GM12878 (cell line): ENCODE measurements around the gene RARS2. TPM values are rescaled to one million over a fixed set of nuclear protein-coding genes. Genes with fewer than 3 reads are reported as not detected.

Experiments used
- ATAC-seq: fragments of 200-7000 bp; cut with Tn5 transposase; 3 replicates; pipeline ENCODE4 v1.9.1; 2020; ENCODE audit warnings: mild to moderate bottlenecking, moderate library complexity
- BruUV-seq: library from RNA; stranded (reverse); fragments of 400-500 nt; replicated peaks from 2 replicates; lab custom pipeline; 2021; lab: Mats Ljungman, UMichigan
- CTCF ChIA-PET: fragments of 300-600 bp; sonication (Branson Sonifier 250); formaldehyde crosslinking; extraction: SDS; loops from one replicate; lab custom pipeline; 2021; ENCODE audit warnings: inconsistent platforms; lab: Yijun Ruan, JAX
- POLR2A ChIA-PET: fragments of 350-600 bp; formaldehyde crosslinking; extraction: SDS; loops from one replicate; lab custom pipeline; 2021; ENCODE audit warnings: inconsistent platforms; lab: Charles Lee
- RAD21 ChIA-PET: fragments of 300-600 bp; sonication (Branson Sonifier 250); formaldehyde crosslinking; loops from one replicate; lab custom pipeline; 2023; ENCODE audit warnings: antibody characterized with exemption; ENCODE audit not compliant: unreplicated experiment; lab: Charles Lee
- SMC1A ChIA-PET: fragments of 300-600 bp; sonication (Branson Sonifier 250); formaldehyde crosslinking; loops from one replicate; lab custom pipeline; 2023; ENCODE audit not compliant: unreplicated experiment, uncharacterized antibody; lab: Charles Lee
- DNase-seq: peaks from one replicate; pipeline ENCODE4 v3.0.0-alpha.2; 2011; ENCODE audit warnings: low read depth, low spot score
- FAIRE-seq: peaks from 3 replicates; lab custom pipeline; 2011; peaks lifted over from hg19 to GRCh38; lab: Jason Lieb, UNC
- H2AFZ ChIP-seq: 2 replicates; pipeline ENCODE4 v1.6.0; 2011; ENCODE audit warnings: low read depth, low read length, control low read depth; ENCODE audit not compliant: control insufficient read depth
- H3K27ac ChIP-seq: 2 replicates; pipeline ENCODE4 v1.5.1; 2011; ENCODE audit warnings: control low read depth; ENCODE audit not compliant: control insufficient read depth, insufficient read depth
- H3K27me3 ChIP-seq, 2 experiments: replicated peaks in 1 of 2; 2 replicates each; pipeline versions ENCODE4 v1.6.0 to v1.6.1; 2011; ENCODE audit warnings: low read length in 1 of 2; ENCODE audit not compliant: control insufficient read depth in 2 of 2, insufficient read depth in 2 of 2
- H3K36me3 ChIP-seq, 2 experiments: 2 replicates each; pipeline ENCODE4 v1.5.1; 2011; ENCODE audit warnings: low read length in 1 of 2; ENCODE audit not compliant: control insufficient read depth in 2 of 2, insufficient read depth in 2 of 2
- H3K4me1 ChIP-seq: 2 replicates; pipeline ENCODE4 v1.6.1; 2011; ENCODE audit warnings: mild to moderate bottlenecking, low read length, moderate library complexity, mixed read lengths; ENCODE audit not compliant: control insufficient read depth, insufficient read depth
- H3K4me2 ChIP-seq: 2 replicates; pipeline ENCODE4 v1.6.0; 2011; ENCODE audit warnings: control low read depth; ENCODE audit not compliant: control insufficient read depth, insufficient read depth
- H3K4me3 ChIP-seq: fragments of 200-600 bp; sonication (generic); 2 replicates; pipeline ENCODE4 v1.5.1; 2016
- H3K79me2 ChIP-seq: 2 replicates; pipeline ENCODE4 v1.6.0; 2011; ENCODE audit warnings: low read length; ENCODE audit not compliant: control insufficient read depth, insufficient read depth
- H3K9ac ChIP-seq: 2 replicates; pipeline ENCODE4 v1.8.0; 2011; ENCODE audit warnings: low read length, control low read depth, mixed read lengths; ENCODE audit not compliant: control insufficient read depth, insufficient read depth
- H3K9me3 ChIP-seq: replicated peaks from 3 replicates; pipeline ENCODE4 v1.5.1; 2011; ENCODE audit warnings: mild to moderate bottlenecking, low read length; ENCODE audit not compliant: control insufficient read depth, insufficient read depth
- H4K20me1 ChIP-seq: 2 replicates; pipeline ENCODE4 v1.6.0; 2011; ENCODE audit not compliant: control insufficient read depth, insufficient read depth
- BMI1 ChIP-seq: fragments of 450-650 bp; IDR thresholded peaks from 2 replicates; pipeline ENCODE4 v1.6.1; 2016; ENCODE audit warnings: mild to moderate bottlenecking, moderate library complexity, borderline replicate concordance
- CREB1 ChIP-seq: IDR thresholded peaks from 2 replicates; pipeline ENCODE4 v1.6.1; 2012; ENCODE audit warnings: low read depth, mild to moderate bottlenecking, inconsistent platforms
- E2F8 ChIP-seq: fragments of 450-650 bp; IDR thresholded peaks from 2 replicates; pipeline ENCODE4 v1.6.1; 2018; ENCODE audit warnings: mild to moderate bottlenecking, low read depth, moderate library complexity; ENCODE audit not compliant: partially characterized antibody
- POLR2AphosphoS5 ChIP-seq: IDR thresholded peaks from 2 replicates; pipeline ENCODE4 v1.6.1; 2011; ENCODE audit warnings: mild to moderate bottlenecking, low read length, inconsistent platforms
- SMAD1 ChIP-seq: fragments of 450-650 bp; IDR thresholded peaks from 2 replicates; pipeline ENCODE4 v1.6.1; 2018; ENCODE audit warnings: mild to moderate bottlenecking, low read depth; ENCODE audit not compliant: partially characterized antibody
- SMC3 ChIP-seq: IDR thresholded peaks from 2 replicates; pipeline ENCODE4 v1.6.1; 2011; ENCODE audit warnings: low read length, improper control_type of control experiment, borderline replicate concordance
- SP1 ChIP-seq: IDR thresholded peaks from one replicate; pipeline ENCODE4 v1.6.1; 2011; ENCODE audit warnings: low read depth, low read length
- SREBF1 ChIP-seq: IDR thresholded peaks from 2 replicates; pipeline ENCODE4 v1.6.1; 2012; ENCODE audit warnings: mild to moderate bottlenecking, low read length
- STAT1 ChIP-seq: fragments of 450-650 bp; conservative IDR thresholded peaks from 2 replicates; pipeline ENCODE4 v1.6.1; 2014; ENCODE audit warnings: antibody characterized with exemption, mild to moderate bottlenecking
- TCF12 ChIP-seq: IDR thresholded peaks from 2 replicates; pipeline ENCODE4 v1.6.1; 2011; ENCODE audit warnings: low read depth, mild to moderate bottlenecking, low read length
- ZNF207 ChIP-seq: fragments of 450-650 bp; IDR thresholded peaks from 2 replicates; pipeline ENCODE4 v1.6.1; 2014; ENCODE audit warnings: antibody characterized with exemption, mild to moderate bottlenecking, borderline replicate concordance
- WGBS: methylation state at CpG from one replicate; pipeline ENCODE4 v1.1.6; 2016; ENCODE audit warnings: low lambda C conversion rate; ENCODE audit not compliant: insufficient replicate concordance, insufficient coverage; ENCODE audit errors: missing lambda C conversion rate; 5-methylcytosine and 5-hydroxymethylcytosine counted together
- in situ Hi-C: fragments of 300-500 bp; cut with MboI; formaldehyde crosslinking; loops from 9 replicates; pipeline ENCODE4 v1.14.3; 2018; ENCODE audit warnings: mixed read lengths
- intact Hi-C: fragments of 100-400 bp; cut with micrococcal nuclease; formaldehyde crosslinking; loops from one replicate; pipeline ENCODE4 v1.14.2; 2022; ENCODE audit not compliant: unreplicated experiment
- polyA plus RNA-seq, 11 experiments: library from polyadenylated mRNA; depleted of rRNA in 4 of 11; unstranded in 6 of 11; stranded (reverse) in 5 of 11; fragments of >200 nt; fragmentation: Nextera tagmentation in 4 of 11; fragmentation: Illumina TruSeq in 1 of 11; extraction: Ambion mirVana in 4 of 11; extraction: Trizol in 1 of 11; gene quantifications; 1 replicate in 1 of 11; 2 replicates in 10 of 11; pipeline versions ENCODE4 v1.2.1 to v1.2.3, GENCODE V29; 2011 to 2016; ENCODE audit warnings: inconsistent platforms in 2 of 11, missing spikeins in 2 of 11, low read depth in 1 of 11
- total RNA-seq, 4 experiments: library from RNA; depleted of rRNA in 3 of 4; stranded (reverse); fragments of >200 nt in 3 of 4; fragmentation: Illumina TruSeq in 1 of 4; extraction: Trizol in 1 of 4; gene quantifications; 2 replicates each; pipeline versions ENCODE4 v1.2.1 to v1.2.3, GENCODE V29; 2013 to 2021

RARS2 gene
- total and polyA plus RNA-seq, 10 of the 15 experiments (the other 5 are each of a cell fraction or from before 2014, with no cell fraction given), result 18.3 to 54.2 (median 36.8) TPM

GRCh38 chr6:87600576-87600975 lies 10.8 kb upstream of the RARS2 start:
- FAIRE-seq (no peak), ATAC-seq (no peak)
- H3K36me3 ChIP-seq, result no peaks in the 10 kb centered on the region
- no peak overlapping the region for H2AFZ ChIP-seq
- H3K4me1 ChIP-seq, result no peaks in the 10 kb centered on the region
- no peak overlapping the region for H3K27ac ChIP-seq
- intact Hi-C loops (no loop called here), in situ Hi-C loops (no loop called here)
- ChIA-PET RAD21 (no interaction called here), SMC1A (no interaction called here)
- BruUV-seq, result TSS peak; percentile 18
- no peaks in the 10 kb centered on the region for H4K20me1 ChIP-seq
- H3K9ac ChIP-seq, result no peak overlapping the region
- TF ChIP-seq SMAD1, result no peak
- TF ChIP-seq E2F8, result no peak
- no peak for TF ChIP-seq SREBF1
- no peak for TF ChIP-seq SMC3
- no peak for TF ChIP-seq CREB1
- TF ChIP-seq BMI1, result no peak
- TF ChIP-seq SP1, result no peak
- no peak for TF ChIP-seq STAT1
- no peak for TF ChIP-seq ZNF207
- no peak for TF ChIP-seq TCF12
- no peak for TF ChIP-seq POLR2AphosphoS5
- TF ChIP-seq, all 136 proteins: peak for 0
- no peaks in the 10 kb centered on the region for H3K9me3 ChIP-seq
- CTCF ChIA-PET, result no interaction called here
- no peak overlapping the region for H3K4me3 ChIP-seq
- WGBS, result 100% methylated on average over 1 of the region's 1 CpG
- H3K27me3 ChIP-seq, result no peaks in the 10 kb centered on the region
- H3K79me2 ChIP-seq, result no peaks in the 10 kb centered on the region
- H3K4me2 ChIP-seq, result no peak overlapping the region
- no peak for DNase-seq
- POLR2A ChIA-PET, result no interaction called here
